Jurkat, Clone E6-1 (cell line): ENCODE results near the gene PRKN.
"Not testable (repeated sequence)": the region's sequence is repeated elsewhere in the genome, so short reads cannot be mapped to it uniquely, and the experiment has no call there.

ENCODE experiments used
- DNase-seq: peaks from one replicate; pipeline ENCODE4 v3.0.0-alpha.2; 2011; ENCODE audit warnings: low read depth, low spot score
- H3K4me3 ChIP-seq: 2 replicates; pipeline ENCODE4 v1.5.1; 2011; ENCODE audit warnings: mild to moderate bottlenecking, low read length, control low read depth, moderate library complexity

The PRKN gene

GRCh38 chr6:161511447-161512095, 1216.0 kb downstream of the PRKN start:
- no peak overlapping the region for H3K4me3 ChIP-seq
- DNase-seq: no peak

GRCh38 chr6:161508341-161508740, 1219.2 kb downstream of the PRKN start:
- no peak overlapping the region for H3K4me3 ChIP-seq
- no peak for DNase-seq

GRCh38 chr6:161507375-161507774, 1220.2 kb downstream of the PRKN start:
- no peak overlapping the region for H3K4me3 ChIP-seq
- no peak for DNase-seq

- no peak overlapping the region for H3K4me3 ChIP-seq
- no peak for DNase-seq
These were observed 1224.0 kb downstream of the PRKN start for GRCh38 chr6:161503570-161503969.

GRCh38 chr6:161498881-161499280, 1228.7 kb downstream of the PRKN start:
- DNase-seq: no peak

GRCh38 chr6:161498359-161498758, 1229.2 kb downstream of the PRKN start:
- DNase-seq: peak; percentile 1
- no peak overlapping the region for H3K4me3 ChIP-seq

More at GRCh38 chr6:161498881-161499280, 1228.7 kb downstream of the PRKN start:
- H3K4me3 ChIP-seq: no peak overlapping the region

- DNase-seq: no peak
- H3K4me3 ChIP-seq: no peak overlapping the region
These were observed 1230.6 kb downstream of the PRKN start for GRCh38 chr6:161496941-161497340.

GRCh38 chr6:161496271-161496670, 1231.3 kb downstream of the PRKN start:
- not testable (repeated sequence) for H3K4me3 ChIP-seq, DNase-seq

GRCh38 chr6:161494566-161494965, 1233.0 kb downstream of the PRKN start:
- H3K4me3 ChIP-seq: no peak overlapping the region
- DNase-seq: no peak

GRCh38 chr6:161493576-161494118, 1233.9 kb downstream of the PRKN start:
- no peak for DNase-seq
- no peak overlapping the region for H3K4me3 ChIP-seq

GRCh38 chr6:161489626-161490306, 1237.8 kb downstream of the PRKN start:
- H3K4me3 ChIP-seq: no peak overlapping the region
- DNase-seq: no peak

- H3K4me3 ChIP-seq: no peak overlapping the region
- no peak for DNase-seq
These were observed 1239.9 kb downstream of the PRKN start for GRCh38 chr6:161487694-161488093.

GRCh38 chr6:161487217-161487531, 1240.4 kb downstream of the PRKN start:
- no peak for DNase-seq
- H3K4me3 ChIP-seq: no peak overlapping the region

GRCh38 chr6:161486361-161487216, 1241.0 kb downstream of the PRKN start:
- DNase-seq: no peak
- H3K4me3 ChIP-seq: no peak overlapping the region

- DNase-seq: no peak
- H3K4me3 ChIP-seq: no peak overlapping the region
These were observed 1245.1 kb downstream of the PRKN start for GRCh38 chr6:161482517-161482858.

GRCh38 chr6:161481786-161482516, 1245.6 kb downstream of the PRKN start:
- no peak for DNase-seq
- no peak overlapping the region for H3K4me3 ChIP-seq

- no peak for DNase-seq
- no peak overlapping the region for H3K4me3 ChIP-seq
These were observed 1247.0 kb downstream of the PRKN start for GRCh38 chr6:161480421-161481155.

- no peak for DNase-seq
- H3K4me3 ChIP-seq: no peak overlapping the region
These were observed 1248.2 kb downstream of the PRKN start for GRCh38 chr6:161479376-161479775.
